GM21825 (cell line): ENCODE measurements around the gene KLHL34.

Source experiments
- ATAC-seq: cut with Tn5 transposase; IDR thresholded peaks from one replicate; pipeline ENCODE4 v1.9.1; 2021; ENCODE audit warnings: mild to moderate bottlenecking, moderate library complexity; ENCODE audit not compliant: unreplicated experiment

The KLHL34 gene

DNA sequence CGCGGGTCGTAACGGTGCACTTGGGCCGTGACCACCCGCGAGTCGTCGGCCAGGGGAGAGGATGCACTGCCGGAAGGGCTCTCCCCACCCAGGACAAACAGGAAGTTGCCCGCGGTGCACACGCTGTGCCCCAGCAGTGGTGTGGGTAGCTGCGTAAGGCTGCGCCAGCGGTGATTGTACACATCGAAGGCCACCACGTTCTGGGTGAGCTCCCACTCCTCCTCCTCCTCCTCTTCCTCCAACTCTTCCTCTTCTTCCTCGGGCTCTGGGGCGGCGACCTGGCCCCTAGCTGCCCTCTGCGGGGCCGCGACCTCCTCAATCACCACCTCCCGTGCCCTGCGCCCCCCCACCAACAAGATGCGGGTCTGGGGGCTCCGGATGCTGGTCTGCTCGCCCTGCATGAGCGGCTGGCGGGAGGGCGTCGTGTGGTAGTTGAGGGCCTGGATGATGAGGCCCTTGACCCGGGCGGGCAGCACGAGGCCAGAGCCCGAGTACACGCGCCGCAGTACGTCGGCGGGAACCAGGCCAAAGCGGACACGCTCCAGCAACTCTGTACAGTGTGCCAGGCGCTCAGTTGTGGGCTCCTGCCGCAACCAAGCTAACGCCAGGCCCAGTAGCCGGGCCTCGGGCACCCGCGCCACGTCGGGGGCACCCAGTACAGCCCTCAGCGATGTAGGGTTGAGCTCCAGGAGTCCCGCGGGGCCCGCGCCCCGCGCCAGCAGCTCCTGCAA lies 1.4 kb downstream of the KLHL34 start:
- no peak for ATAC-seq

DNA sequence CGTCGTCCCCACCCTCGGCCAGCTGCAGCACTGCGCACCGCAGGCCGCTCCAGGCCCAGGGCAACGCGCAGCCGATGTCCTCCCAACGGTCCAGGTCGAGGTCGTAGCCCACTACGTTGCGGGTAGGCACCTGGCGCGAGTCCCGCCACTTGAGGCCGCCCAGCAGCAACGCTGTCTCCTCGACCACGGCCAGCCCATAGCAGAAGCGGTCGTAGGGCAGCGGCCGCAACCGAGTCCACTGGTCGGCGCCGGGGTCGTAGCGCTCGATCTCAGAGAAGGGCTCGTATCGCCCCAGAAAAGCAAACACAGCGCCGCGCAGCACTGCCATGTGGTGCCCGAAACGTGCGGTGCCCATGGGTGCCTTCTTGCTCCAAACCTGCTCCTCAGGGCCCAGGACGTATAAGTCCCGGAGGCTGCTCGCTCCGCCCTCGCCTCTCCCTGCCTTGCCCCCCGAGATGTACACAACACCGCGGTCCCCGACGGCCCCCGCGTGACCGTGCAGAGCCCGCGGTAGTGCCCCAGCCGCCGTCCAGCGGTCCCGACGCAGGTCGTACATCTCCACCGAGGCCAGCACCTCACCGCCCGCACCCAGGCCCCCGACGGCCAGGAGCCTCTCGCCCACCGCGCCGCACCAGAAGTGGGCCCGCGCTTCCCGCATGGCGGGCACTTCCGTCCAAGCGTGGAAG lies 2.1 kb downstream of the KLHL34 start:
- no peak for ATAC-seq

DNA sequence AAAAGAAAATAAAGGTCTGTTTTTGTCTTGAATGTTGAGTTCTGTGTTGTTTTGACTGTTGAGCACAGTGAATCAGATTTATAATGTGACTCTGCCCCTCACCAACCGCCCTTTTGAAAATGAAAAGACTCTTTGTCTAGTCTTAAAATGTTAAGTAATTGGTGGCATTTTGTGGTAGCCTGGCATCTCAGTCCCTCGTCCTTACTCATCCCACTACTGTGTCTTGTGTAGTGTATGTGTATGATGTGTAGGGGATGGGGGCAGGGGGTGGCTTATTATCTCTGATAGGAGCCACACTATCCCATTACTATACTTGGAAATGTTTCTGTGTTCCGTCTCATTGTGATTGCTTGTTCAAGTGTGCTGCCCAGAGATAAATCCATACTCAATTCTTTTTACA lies 12.2 kb downstream of the KLHL34 start:
- ATAC-seq: no peak

DNA sequence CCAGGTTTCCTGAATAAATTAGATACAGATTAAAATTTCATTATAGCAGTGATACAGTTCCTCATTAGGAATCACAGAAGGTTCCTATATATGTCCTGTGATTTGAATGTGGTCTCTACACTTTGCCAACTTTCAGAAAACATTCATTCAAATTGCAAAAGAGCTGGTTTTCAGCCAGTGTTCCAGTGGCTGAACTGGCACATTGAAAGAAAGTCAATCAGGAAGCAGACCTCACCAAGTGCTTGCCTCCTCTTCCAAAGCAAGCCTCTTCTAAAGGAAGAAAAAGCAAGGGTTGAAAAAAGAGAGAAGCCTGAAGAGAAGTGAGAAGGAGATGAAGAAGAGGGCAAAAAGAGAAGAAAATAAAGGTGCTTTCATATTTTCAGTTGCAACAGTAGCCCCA lies 12.7 kb downstream of the KLHL34 start:
- ATAC-seq: no peak

DNA sequence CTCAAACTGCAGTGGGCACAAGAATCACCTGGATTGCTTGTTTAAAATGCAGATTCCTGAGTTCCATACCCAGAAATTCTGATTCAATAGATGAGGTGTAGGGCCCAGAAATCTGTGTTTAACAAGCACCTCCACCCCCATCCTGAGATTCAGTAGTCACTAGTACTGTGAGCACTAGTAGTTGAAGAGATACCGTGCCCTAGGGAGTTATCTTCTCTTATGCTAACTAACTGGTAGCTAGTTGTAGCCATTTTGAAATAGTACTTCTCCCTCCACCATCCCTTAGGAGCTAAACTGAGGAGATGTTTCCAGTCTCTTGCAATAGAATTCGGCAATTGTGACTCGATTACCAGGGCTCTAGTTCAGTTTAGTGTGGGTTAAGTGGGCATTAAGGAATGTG lies 18.4 kb downstream of the KLHL34 start:
- no peak for ATAC-seq

DNA sequence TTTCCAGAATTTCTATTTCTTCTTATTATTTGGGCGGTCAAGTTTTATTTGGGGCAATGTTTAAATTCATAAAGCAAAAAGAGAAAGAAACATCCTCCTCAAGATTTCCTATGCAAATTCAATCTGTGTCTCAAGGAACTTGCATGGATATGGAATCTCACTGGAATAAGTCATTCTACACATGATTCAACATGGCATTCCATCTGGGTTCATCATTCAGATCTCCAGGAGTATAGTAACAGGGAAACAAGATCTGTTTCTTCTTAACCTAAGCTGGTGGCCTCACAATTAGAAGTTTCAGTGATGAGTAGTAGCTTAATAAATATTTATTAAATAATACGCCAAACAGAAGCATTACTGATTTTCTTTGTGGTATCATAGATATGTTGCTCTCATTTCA lies 19.8 kb downstream of the KLHL34 start:
- ATAC-seq: no peak

DNA sequence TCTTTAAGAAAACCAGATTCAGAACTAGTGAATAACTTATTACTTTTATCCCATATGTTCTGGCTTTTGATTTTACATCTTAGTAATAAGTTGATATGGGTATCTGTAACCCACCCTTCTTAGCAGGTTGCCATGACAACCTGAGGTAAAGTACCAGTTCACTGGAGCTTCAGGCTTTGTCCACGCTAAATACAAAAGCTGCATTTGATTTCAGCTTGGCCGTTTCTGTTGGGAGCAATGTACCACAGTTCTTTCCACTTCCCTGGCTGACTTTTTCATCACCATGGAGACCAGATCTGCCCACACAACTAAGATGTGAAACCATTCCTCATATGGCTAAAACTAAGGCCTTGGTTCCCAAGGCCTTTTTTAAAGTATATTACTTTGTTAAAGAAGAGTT lies 26.1 kb downstream of the KLHL34 start:
- no peak for ATAC-seq

DNA sequence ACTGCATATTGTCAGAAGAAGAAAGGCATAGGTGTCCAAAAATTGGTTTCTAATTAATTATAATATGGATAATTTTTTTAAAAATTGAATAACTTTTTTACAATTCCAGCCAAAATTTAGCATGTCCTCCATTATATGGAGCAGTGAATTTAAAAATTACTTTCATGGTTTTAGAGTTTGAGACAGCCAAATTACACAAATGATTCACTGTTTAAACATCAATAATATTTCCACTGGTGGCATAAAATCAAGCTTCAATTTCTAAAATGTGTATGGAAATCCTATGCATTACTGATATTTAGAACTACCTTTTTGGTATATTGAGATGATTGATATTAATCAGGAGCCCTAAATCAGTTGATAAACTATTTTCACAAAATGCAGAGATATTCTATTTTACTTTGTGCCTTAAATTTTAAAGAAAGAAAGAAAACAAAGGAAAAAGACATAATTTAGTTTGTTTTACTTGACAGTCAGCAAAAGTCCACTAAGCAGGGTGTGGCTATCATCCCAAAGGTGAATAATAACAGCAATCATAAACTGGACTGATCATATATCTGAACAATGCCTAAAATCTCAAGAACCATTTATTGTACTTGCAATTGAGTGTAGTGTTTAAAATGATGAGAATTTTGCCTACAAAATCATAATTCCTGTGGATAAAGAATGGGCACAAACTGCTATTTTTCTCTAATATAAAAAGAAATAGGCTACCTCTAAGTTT lies 34.2 kb downstream of the KLHL34 start:
- no peak for ATAC-seq

DNA sequence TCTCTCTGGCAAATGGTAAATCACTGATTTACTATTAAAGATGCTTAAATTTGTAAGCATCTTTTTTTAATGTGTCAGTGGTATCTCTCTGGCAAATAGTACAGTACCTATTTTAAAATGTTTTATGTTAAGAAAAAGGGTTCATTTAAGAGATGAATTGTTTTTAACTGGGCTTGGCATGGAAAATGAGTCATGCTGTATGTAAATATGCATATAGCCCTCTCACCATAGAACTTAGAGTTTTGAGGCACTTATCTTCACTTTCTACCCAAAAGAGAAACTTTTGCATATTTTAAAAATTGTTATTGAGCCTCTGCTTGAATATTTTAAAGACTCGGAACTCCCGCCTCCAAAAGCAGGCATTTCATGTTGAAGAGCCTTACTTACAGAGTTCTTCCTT lies 37.9 kb downstream of the KLHL34 start:
- no peak for ATAC-seq

DNA sequence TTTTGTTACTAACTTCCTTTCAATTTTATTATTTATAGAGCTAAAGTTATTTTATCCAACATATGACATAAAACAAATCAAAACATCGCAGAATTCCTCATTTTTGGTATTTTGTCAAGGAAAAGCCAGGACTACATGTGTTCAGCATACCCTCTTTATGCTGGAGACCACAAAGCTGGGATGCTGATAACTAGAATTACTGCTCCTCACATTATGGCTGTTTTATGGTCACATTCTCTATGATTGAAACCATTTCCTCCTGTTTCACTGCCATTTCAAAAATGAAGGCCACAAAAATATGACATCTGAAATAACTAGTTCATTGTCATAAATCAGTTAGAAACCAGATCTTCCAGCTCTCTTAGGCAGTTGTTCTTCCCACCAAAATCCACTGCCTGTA lies 41.7 kb downstream of the KLHL34 start:
- no peak for ATAC-seq

DNA sequence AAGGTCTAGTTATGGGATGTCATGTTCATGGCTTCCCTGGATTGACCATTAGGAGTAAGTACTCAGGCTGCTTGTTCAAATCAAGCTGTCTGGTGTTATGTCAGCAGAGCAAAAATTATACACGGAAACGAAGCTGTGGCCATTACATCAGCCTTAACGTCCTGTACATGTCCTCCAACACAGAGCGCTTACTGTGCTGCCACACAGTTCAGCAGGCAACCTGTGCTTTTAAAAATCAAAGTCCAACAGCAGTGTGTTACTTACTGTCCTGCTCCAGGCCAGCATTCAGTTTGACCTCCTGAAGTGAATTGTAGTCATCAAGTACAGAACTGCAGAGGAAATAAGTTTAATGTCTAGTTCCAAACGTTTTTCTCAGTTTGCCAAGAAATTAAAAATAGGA lies 46.0 kb downstream of the KLHL34 start:
- no peak for ATAC-seq

DNA sequence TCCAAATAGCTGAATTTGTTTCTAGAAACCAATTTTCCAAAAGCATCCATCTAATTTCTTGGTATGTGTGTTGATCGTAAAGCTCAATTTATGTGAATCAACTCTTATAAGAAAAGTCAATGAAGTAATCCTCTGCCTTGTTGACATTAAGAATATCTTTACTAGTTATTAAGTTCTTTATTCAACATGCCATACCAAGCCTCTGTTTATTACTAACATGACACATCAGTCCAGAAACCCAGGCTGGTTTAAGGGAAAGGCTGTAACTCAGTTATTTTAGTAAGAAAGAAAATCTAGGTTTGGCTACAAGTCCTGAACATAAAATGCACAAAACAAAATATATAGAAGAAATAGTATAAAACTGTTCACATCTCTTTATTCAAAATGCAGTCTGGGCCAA lies 48.0 kb downstream of the KLHL34 start:
- no peak for ATAC-seq

DNA sequence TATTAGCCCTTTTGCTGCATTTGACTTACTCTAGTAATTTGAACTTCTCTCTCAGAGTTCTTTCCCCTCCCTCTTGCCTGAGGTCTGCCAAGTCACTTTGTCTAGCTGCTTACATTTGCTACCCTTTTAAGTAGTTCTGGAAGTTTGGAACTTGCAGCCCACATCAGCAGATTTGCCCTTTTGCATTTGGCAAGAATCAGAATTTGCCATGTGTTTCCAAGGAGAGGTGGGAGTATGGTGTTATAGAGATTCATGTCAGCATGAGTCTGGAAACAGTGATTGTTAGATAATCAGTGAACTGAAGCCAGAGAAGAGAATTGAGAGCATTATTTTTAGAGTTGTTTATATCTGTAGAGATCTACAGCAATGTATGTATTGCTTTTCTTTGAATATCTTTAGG lies 52.1 kb downstream of the KLHL34 start:
- no peak for ATAC-seq
